ENCODE data around the gene MGMT.

GRCh38 chr10:129741978-129742741, 275.1 kb downstream of the MGMT start:
- TF ChIP-seq, protein P1, sequence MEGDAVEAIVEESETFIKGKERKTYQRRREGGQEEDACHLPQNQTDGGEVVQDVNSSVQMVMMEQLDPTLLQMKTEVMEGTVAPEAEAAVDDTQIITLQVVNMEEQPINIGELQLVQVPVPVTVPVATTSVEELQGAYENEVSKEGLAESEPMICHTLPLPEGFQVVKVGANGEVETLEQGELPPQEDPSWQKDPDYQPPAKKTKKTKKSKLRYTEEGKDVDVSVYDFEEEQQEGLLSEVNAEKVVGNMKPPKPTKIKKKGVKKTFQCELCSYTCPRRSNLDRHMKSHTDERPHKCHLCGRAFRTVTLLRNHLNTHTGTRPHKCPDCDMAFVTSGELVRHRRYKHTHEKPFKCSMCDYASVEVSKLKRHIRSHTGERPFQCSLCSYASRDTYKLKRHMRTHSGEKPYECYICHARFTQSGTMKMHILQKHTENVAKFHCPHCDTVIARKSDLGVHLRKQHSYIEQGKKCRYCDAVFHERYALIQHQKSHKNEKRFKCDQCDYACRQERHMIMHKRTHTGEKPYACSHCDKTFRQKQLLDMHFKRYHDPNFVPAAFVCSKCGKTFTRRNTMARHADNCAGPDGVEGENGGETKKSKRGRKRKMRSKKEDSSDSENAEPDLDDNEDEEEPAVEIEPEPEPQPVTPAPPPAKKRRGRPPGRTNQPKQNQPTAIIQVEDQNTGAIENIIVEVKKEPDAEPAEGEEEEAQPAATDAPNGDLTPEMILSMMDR (IDR thresholded peaks at IDR 0.05) = no peak
- TF ChIP-seq EP300 (IDR thresholded peaks at IDR 0.05) (no peak), POLR2A (IDR thresholded peaks at IDR 0.05; ENCODE audit: low read depth) (no peak), POLR2AphosphoS5 (IDR thresholded peaks at IDR 0.05) (no peak)
